ENCODE results near the gene RHOBTB3. TPM values are rescaled to one million over a fixed set of nuclear protein-coding genes. Genes with fewer than 3 reads are reported as not detected.

Gene RHOBTB3
- total RNA-seq, 1 donor = 82.2 TPM

DNA sequence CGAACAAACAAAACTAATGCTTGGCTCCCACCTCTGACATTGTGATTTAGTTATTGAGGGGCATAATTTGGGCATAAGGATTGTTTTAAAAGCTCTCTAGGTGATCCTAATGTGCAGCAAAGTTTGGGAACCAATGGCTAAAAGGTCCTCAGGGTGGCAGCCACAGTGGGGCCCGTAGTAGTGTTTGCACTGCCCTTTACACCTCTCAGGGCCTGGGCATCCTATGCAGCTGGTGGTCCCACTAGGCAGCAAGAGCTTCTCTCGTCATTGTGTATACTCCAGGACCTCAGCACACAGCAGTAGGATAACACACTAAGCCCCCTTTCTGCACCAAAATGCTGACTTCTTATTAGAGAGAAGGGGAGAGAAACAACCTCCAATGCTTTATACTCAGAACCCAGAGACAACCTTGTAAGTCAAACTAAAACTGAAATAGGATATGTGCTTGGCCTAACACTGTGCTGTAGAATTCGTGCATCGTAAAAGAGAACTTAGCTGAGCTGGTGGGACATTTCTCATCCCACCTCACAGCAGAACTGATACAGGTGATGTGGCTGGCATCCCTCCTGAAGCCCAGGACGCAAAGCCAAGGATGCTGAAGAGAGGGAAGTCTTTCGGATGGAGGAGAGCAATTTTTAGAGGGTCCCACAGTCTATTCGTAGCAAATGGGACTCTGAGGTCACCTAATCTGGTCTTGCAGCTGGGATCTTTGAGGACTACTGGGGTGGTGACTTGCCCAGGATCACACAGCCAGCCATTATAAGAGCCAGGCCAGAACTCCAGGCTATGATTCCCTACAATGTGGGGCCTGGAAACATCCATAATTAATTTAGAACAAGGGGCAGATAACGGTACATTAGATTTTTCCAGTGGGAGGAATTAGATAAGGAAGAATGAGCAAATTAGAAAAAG, 90.2 kb downstream of the RHOBTB3 start:
- DNase-seq (ENCODE audit: low read depth) = peak; percentile 15
- TF ChIP-seq, protein P1, sequence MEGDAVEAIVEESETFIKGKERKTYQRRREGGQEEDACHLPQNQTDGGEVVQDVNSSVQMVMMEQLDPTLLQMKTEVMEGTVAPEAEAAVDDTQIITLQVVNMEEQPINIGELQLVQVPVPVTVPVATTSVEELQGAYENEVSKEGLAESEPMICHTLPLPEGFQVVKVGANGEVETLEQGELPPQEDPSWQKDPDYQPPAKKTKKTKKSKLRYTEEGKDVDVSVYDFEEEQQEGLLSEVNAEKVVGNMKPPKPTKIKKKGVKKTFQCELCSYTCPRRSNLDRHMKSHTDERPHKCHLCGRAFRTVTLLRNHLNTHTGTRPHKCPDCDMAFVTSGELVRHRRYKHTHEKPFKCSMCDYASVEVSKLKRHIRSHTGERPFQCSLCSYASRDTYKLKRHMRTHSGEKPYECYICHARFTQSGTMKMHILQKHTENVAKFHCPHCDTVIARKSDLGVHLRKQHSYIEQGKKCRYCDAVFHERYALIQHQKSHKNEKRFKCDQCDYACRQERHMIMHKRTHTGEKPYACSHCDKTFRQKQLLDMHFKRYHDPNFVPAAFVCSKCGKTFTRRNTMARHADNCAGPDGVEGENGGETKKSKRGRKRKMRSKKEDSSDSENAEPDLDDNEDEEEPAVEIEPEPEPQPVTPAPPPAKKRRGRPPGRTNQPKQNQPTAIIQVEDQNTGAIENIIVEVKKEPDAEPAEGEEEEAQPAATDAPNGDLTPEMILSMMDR (IDR thresholded peaks at IDR 0.05; ENCODE audit: insufficient read depth, low read length) = no peak
- peak overlapping the region; percentile 94 for H3K4me3 ChIP-seq (ENCODE audit: low read depth, low read length)

DNA sequence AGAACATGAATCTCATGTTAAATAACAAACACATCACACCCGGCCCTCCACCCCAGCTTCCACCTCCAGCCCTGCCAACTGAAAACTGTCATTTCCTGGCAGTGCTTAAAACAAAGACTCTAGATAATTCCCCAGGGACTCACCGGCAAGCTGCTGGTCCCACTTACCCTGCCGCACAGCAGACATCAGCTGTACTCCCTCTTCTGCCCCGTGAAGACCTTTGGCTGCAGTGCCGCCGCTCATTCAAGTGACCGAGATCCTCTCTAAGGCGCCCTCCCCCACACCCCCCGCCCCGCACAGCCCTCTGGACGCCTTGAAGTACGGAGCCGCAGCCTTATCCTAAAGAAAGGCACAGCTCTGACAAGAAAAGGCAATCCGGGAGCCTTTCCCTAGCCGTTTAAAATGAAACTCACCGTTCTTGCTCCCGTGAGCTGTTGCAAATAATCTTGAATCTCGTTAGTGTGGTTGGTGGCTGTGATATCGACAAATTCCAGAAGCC, 91.0 kb downstream of the RHOBTB3 start:
- TF ChIP-seq, protein P1 (IDR thresholded peaks at IDR 0.05; ENCODE audit: insufficient read depth, low read length) = no peak
- H3K4me3 ChIP-seq (ENCODE audit: low read depth, low read length) = peak overlapping the region; percentile 94
- peak; percentile 73 for DNase-seq (ENCODE audit: low read depth)

DNA sequence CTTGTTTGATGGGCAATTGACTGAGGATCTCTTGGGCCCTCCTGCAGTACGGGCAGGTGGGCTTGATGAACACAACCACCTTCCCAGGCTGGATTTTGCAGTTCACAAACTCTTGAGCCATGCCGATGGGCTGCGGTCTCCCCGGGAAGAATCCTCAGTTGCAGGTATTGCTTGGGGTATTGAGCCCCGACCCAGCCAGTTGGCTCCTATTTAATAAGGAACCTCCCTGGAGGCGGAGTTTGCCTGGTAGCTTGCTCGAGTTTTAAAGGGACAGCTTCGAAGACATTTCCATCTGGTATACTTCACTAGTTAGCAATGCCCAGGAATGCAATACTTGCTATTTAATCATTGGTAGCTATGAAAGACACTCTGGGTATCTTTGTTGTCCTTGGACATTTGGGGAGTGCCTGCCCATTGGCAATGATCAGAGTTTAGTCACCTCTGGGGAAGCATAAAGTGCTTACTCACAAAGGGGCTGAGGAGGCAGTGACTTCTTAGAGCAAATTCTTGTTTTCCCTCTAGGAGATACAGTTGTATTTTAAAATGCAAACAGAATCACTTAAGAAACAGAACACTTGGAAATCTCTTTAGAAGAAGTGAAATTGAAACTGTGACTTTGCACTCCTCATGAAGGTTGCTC, 91.5 kb downstream of the RHOBTB3 start, which contains the start of gene GLRX:
GLRX (minus strand) TSS at position 185 of the 640 bp plus-strand sequence; CDS start at position 121, 64 bp downstream.
- TF ChIP-seq, protein P1 (IDR thresholded peaks at IDR 0.05; ENCODE audit: insufficient read depth, low read length) = no peak
- H3K4me3 ChIP-seq (ENCODE audit: low read depth, low read length) = peak within 1 kb of the TSS; percentile 94
- DNase-seq (ENCODE audit: low read depth) = peak; percentile 97

DNA sequence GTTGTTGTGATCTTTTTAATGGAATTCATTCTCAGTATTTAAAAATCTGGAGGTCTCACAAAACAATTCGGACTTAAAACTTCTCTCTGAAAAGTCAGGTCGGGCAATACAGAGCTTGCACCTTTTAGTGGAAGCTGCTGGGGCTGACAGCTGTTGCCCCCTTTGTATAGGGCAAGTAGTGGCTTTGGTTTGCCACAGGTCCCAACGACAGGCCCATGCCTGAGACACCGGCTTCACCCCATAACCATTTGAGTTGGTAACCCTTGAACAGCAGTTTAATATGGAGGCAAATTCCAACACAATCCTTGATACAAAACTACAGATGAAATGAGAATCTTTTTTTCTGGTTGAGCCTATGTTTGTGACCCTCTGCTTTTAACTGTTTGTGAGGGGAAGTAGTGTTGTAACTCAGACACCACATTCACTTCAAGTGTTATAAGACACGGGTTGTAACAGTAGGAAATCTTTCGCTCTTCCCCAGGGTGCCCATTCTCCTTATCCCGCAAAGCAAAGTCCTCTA, 92.1 kb downstream of the RHOBTB3 start:
- peak overlapping the region; percentile 94 for H3K4me3 ChIP-seq (ENCODE audit: low read depth, low read length)
- no peak for DNase-seq (ENCODE audit: low read depth)
- TF ChIP-seq, protein P1 (IDR thresholded peaks at IDR 0.05; ENCODE audit: insufficient read depth, low read length) = no peak

DNA sequence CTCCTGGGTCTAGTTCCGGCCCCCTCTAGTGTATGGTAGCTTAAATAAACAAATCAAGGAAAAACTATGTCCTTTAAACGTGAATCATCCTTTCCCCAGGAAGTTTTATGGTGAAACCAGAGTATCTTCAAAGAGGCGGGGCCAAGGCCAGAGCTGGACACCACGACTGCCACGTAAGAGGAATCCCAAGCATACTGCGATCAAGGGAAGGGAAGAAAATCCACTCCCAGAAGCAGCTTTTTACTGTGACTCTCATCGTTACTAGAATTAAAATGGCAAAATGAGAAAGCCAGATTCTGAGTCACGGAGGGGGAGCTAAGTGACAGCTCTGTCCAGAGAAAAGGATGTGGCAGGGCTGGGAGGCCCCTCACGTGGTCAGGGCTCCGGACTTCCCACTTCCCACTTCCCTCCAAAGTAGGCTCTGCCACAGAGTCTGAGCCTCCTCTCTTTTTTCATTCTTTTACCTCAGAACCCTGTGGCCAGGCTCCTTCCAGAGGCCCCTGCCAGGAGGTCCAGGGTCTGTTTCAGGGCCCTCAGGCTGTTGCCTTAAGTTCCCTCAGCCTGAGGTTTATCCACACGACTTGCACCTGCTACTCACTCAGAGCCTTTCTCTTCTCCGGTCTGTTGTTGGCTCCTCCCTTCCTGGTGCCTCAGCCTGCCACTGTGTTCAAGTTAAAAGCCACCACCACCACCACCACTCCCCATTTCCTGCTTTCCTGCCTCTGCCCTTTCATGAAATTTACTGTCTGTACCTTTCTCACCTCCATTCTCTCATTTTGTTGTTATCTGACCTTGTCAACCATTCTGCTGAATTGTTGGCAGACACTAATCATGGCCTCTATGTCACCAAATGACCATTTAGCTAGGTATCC, 92.8 kb downstream of the RHOBTB3 start:
- H3K4me3 ChIP-seq (ENCODE audit: low read depth, low read length) = no peak overlapping the region
- DNase-seq (ENCODE audit: low read depth) = peak; percentile 92
- TF ChIP-seq, protein P1 (IDR thresholded peaks at IDR 0.05; ENCODE audit: insufficient read depth, low read length) = no peak

DNA sequence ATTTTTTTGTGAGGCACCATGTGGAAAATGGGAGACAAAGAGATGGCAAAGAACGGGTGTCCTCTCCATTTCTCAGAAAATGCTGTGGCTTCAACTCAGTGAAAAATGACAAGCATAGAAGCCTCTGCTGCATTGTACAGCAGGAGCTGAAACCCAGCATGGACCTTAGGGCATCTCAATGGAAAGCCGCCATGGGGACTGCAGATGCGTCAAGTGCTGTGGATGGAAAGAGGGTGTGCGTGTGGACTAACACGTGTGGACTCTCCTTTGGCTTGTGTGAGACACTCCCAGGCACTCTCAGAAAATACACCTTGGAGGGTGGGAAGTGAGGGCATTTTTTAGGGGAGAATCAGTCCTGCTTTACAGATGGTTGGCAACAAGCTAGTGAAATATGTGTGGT, 93.6 kb downstream of the RHOBTB3 start:
- TF ChIP-seq, protein P1 (IDR thresholded peaks at IDR 0.05; ENCODE audit: insufficient read depth, low read length) = no peak
- no peak for DNase-seq (ENCODE audit: low read depth)
- H3K4me3 ChIP-seq (ENCODE audit: low read depth, low read length) = no peak overlapping the region

All from fibroblast of the aortic adventitia (primary cell).